ENCODE results near the gene UPK3A. TPM values are rescaled to one million over a fixed set of nuclear protein-coding genes. Genes with fewer than 3 reads are reported as not detected.
A peak's percentile ranks its signal among the peaks of the same experiment; 100 is the strongest.

UPK3A gene
- total RNA-seq, 1 donor = not detected

- Histone ChIP-seq H3K4me3 (ENCODE audit: insufficient read depth, low read length) (no peak overlapping the region), H3K27ac (ENCODE audit: low read depth, low read length) (no peak overlapping the region), H3K9me3 (ENCODE audit: low read depth, low read length) (no peaks in the 10 kb centered on the region), H4K20me1 (ENCODE audit: insufficient read depth, low read length) (no peaks in the 10 kb centered on the region), H2AFZ (ENCODE audit: low read length) (no peak overlapping the region), H3K27me3 (ENCODE audit: insufficient read depth, low read length) (no peaks in the 10 kb centered on the region), H3K36me3 (ENCODE audit: insufficient read depth, low read length) (peaks cover 26% of the 10 kb centered on the region), H3K79me2 (ENCODE audit: insufficient read depth, low read length) (no peaks in the 10 kb centered on the region), H3K4me1 (ENCODE audit: insufficient read depth, low read length) (no peaks in the 10 kb centered on the region), H3K4me2 (ENCODE audit: insufficient read depth, low read length) (no peak overlapping the region)
- no peak for TF ChIP-seq CTCF (IDR thresholded peaks at IDR 0.05; ENCODE audit: extremely low read depth, low read depth, low read length)
- DNase-seq (ENCODE audit: insufficient read length, low spot score, missing footprints) = no peak
These were observed 47.3 kb downstream of the UPK3A start for GRCh38 chr22:45332001-45332400.

- no peaks in the 10 kb centered on the region for H3K79me2 ChIP-seq (ENCODE audit: insufficient read depth, low read length)
- H4K20me1 ChIP-seq (ENCODE audit: insufficient read depth, low read length) = no peaks in the 10 kb centered on the region
- peak; percentile 81 for DNase-seq (ENCODE audit: insufficient read length, low spot score, missing footprints)
- no peak overlapping the region for H3K27ac ChIP-seq (ENCODE audit: low read depth, low read length)
- H3K4me1 ChIP-seq (ENCODE audit: insufficient read depth, low read length) = no peaks in the 10 kb centered on the region
- H3K4me2 ChIP-seq (ENCODE audit: insufficient read depth, low read length) = no peak overlapping the region
- peaks cover 23% of the 10 kb centered on the region for H3K36me3 ChIP-seq (ENCODE audit: insufficient read depth, low read length)
- no peaks in the 10 kb centered on the region for H3K9me3 ChIP-seq (ENCODE audit: low read depth, low read length)
- TF ChIP-seq CTCF (IDR thresholded peaks at IDR 0.05; ENCODE audit: extremely low read depth, low read depth, low read length) = no peak
- no peak overlapping the region for H3K4me3 ChIP-seq (ENCODE audit: insufficient read depth, low read length)
- no peaks in the 10 kb centered on the region for H3K27me3 ChIP-seq (ENCODE audit: insufficient read depth, low read length)
- no peak overlapping the region for H2AFZ ChIP-seq (ENCODE audit: low read length)
These were observed 49.3 kb downstream of the UPK3A start for GRCh38 chr22:45334068-45334467.

- Histone ChIP-seq H3K27ac (ENCODE audit: low read depth, low read length) (no peak overlapping the region), H3K4me2 (ENCODE audit: insufficient read depth, low read length) (no peak overlapping the region), H3K36me3 (ENCODE audit: insufficient read depth, low read length) (peaks cover 23% of the 10 kb centered on the region), H3K27me3 (ENCODE audit: insufficient read depth, low read length) (no peaks in the 10 kb centered on the region), H3K4me1 (ENCODE audit: insufficient read depth, low read length) (no peaks in the 10 kb centered on the region), H3K79me2 (ENCODE audit: insufficient read depth, low read length) (no peaks in the 10 kb centered on the region), H2AFZ (ENCODE audit: low read length) (no peak overlapping the region), H3K4me3 (ENCODE audit: insufficient read depth, low read length) (no peak overlapping the region), H3K9me3 (ENCODE audit: low read depth, low read length) (no peaks in the 10 kb centered on the region), H4K20me1 (ENCODE audit: insufficient read depth, low read length) (no peaks in the 10 kb centered on the region)
- no peak for DNase-seq (ENCODE audit: insufficient read length, low spot score, missing footprints)
- no peak for TF ChIP-seq CTCF (IDR thresholded peaks at IDR 0.05; ENCODE audit: extremely low read depth, low read depth, low read length)
These were observed 49.8 kb downstream of the UPK3A start for GRCh38 chr22:45334528-45334927.

DNA sequence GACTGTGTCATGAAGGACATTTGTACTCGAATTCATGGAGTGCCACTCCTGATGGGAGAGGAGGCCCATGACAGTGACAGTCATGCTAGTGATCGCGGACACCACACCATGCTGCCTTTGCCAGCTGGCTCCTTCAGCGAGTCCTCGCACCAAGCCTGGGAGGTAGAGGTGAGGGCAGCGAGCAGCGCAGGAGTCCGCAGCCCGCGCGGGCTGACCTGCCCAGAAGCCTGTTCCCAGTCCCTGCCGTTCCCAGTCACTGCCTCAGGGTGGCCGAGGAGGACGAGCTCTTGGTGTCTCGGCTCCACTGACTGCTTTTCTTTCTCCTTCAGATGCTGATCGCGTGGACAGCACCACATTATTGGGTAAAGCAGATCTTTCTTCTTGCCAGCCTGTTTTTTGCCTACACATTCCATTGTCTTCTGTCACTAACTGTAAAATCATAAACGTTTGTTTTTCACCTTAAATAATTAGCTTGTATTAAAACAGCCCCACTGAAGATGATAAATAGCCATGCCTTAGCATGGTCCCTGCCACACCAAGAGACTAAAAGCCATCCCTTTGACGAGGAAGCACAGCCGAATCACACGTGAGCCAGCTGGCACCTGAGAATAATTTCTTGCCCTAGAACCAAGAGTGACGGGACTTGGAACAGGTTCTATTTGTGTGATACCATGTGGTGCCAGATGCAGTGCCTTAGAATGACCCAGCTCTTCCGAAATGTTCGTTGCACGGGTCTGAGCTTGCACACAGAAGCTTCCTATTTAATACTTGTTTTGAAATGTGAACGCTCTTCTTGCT, 50.5 kb downstream of the UPK3A start:
- H3K4me1 ChIP-seq (ENCODE audit: insufficient read depth, low read length) = no peaks in the 10 kb centered on the region
- H4K20me1 ChIP-seq (ENCODE audit: insufficient read depth, low read length) = no peaks in the 10 kb centered on the region
- no peak overlapping the region for H3K4me2 ChIP-seq (ENCODE audit: insufficient read depth, low read length)
- H3K79me2 ChIP-seq (ENCODE audit: insufficient read depth, low read length) = no peaks in the 10 kb centered on the region
- TF ChIP-seq CTCF (IDR thresholded peaks at IDR 0.05; ENCODE audit: extremely low read depth, low read depth, low read length) = no peak
- no peak overlapping the region for H2AFZ ChIP-seq (ENCODE audit: low read length)
- H3K27me3 ChIP-seq (ENCODE audit: insufficient read depth, low read length) = no peaks in the 10 kb centered on the region
- no peak overlapping the region for H3K27ac ChIP-seq (ENCODE audit: low read depth, low read length)
- peaks cover 30% of the 10 kb centered on the region for H3K36me3 ChIP-seq (ENCODE audit: insufficient read depth, low read length)
- no peaks in the 10 kb centered on the region for H3K9me3 ChIP-seq (ENCODE audit: low read depth, low read length)
- no peak overlapping the region for H3K4me3 ChIP-seq (ENCODE audit: insufficient read depth, low read length)
- DNase-seq (ENCODE audit: insufficient read length, low spot score, missing footprints) = peak; percentile 48

Data from osteoblast (primary cell).